Globus pallidus (tissue), 1 donor: ENCODE data around the gene DEUP1.
"Not testable (repeated sequence)": the region's sequence is repeated elsewhere in the genome, so short reads cannot be mapped to it uniquely, and the experiment has no call there.

Experiments
- DNase-seq: peaks from one replicate; pipeline ENCODE4 v3.0.0-alpha.2; 2015; ENCODE audit warnings: low spot score

The DEUP1 gene

GRCh38 chr11:93359396-93359795 lies 28.9 kb downstream of the DEUP1 start:
- no peak for DNase-seq

DNA sequence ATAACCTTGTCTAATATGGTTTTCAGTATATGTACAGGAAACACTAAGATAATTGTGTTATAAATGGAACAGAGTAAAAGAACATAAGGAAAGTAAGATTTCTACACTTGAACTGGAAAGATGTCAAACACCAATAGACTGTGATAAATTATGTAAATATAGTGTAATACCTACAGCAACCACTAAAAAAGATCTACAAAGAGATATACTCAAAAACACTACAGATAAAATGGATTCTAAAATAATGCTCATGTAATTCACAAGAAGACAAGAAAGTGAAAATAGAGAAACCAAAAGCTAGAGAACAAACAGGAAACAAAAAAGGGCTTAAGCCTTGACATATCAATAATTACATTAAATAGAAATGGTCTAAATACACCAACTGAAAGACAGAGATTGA lies 30.9 kb downstream of the DEUP1 start:
- DNase-seq = no peak

GRCh38 chr11:93368022-93368421 lies 37.5 kb downstream of the DEUP1 start:
- DNase-seq = no peak

DNA sequence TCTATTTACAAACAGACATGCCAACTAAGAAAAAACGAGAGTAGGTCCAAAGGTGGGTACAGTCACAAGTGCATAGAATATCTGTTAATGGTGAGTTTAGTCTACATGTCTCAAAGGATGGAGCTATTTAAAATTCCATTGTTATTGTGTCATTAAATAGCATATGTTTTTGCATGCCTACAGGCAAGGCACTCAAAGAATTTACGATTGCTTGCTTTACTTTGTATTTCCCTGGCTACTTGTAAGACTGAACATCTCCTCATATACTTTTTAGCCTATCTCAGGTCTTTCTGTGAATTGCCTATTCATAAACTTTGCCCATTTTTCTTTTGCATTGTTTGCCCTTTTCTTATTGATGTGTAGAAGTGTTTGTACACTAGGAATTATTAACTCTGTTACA lies 39.7 kb downstream of the DEUP1 start:
- no peak for DNase-seq

GRCh38 chr11:93389737-93390136 lies 59.2 kb downstream of the DEUP1 start:
- no peak for DNase-seq

DNA sequence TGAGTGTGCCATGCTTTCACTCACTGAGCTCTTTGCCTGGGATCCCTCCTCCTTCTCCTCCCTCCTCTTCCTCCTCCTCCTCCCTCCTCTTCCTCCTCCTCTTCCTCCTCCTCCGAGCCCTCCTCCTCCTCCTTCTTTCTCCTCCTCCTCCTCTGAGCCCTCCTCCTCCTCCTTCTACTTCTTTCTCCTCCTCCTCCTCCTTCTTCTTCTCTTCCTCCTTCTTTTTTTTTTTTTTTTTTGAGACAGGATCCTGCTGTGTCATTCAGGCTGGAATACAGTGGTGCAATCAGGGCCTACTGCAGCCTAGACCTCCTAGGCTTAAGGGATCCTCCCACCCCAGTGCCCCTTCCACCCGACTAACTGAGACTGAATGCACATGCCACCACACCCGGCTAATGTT lies 62.3 kb downstream of the DEUP1 start:
- no peak for DNase-seq

GRCh38 chr11:93393386-93393785 lies 62.8 kb downstream of the DEUP1 start:
- no peak for DNase-seq

DNA sequence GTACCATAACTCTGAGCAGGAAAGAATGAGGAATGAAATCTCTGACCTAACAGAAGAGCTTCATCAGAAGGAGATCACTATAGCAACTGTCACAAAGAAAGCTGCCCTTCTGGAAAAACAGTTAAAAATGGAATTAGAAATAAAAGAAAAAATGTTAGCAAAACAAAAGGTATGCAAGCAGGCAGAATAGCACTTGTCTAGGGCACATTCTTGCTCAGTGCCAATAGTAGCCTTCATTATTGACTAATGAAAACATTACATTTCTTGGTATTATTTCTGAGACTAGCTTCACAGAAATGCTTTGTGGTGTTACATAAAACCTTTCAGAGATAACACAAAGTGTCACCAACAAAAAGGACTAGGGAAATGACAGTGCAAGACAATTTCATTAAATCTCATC lies 63.9 kb downstream of the DEUP1 start:
- DNase-seq = no peak

DNA sequence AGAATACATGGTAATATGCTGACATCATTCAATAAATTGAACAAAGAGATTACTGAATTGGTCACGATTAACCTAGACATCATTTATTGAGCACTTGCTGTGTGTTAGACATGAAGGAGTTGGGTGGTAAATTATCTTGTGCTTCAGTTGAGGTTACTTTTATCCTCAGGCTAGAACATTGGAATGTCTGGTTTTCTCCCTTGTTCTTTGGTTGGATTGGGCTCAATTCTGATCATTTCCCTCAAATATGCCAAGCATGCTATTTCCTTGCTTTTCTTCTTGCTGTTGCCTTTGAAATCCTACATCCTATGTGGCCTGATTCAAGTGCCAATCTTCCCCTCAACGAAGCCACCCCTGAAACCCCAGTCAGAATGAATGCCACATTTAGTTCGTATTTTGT lies 65.8 kb downstream of the DEUP1 start:
- no peak for DNase-seq

DNA sequence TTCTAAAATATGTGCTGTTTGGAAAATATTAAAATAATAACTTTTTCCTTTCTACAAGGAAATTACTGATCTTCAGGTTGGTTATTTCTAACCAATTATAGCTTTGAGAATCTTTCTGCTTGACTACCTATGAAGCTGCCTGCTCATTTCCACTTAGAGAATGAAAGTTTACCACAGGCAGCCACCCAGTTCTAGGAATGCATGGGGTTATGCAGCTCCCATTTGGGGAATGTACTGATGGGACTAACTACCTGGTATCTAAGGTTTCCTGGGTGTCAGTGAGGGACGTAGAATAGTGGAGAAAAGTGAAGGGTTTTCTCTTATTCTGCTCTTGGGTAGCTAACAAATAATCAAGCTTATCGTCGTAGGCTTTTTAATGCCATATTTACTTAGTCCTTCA lies 73.4 kb downstream of the DEUP1 start:
- no peak for DNase-seq

DNA sequence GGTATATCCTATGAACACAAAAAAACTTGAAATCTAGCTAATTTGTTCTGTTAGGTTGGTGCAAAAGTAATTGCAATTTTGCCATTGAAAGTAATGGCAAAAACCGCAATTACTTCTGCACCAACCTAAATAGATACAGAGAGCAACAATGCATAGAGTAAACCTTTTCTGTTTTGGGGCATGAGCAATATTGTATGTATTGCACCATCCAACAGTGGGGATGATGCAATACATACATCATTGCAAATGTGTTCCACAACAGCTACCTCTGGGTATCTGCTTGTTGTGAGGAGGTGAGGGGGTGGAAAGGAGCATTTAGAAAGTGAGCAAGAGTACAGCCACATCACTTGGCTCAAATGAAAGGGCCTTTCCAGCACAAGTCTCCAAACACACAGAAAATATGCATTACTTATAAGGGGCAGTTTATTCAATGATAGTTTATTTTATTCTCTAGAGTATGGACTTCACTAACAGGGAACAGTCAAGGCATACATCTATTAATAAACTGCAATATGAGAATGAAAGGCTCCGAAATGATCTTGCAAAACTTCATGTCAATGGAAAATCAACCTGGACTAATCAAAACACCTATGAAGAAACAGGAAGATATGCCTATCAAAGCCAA lies 77.3 kb downstream of the DEUP1 start:
- no peak for DNase-seq

- DNase-seq = no peak
Observed at GRCh38 chr11:93410441-93410840, 79.9 kb downstream of the DEUP1 start.

GRCh38 chr11:93411705-93412104 lies 81.2 kb downstream of the DEUP1 start:
- DNase-seq = no peak

- DNase-seq = no peak
Observed at GRCh38 chr11:93432247-93432646, 101.7 kb downstream of the DEUP1 start.

DNA sequence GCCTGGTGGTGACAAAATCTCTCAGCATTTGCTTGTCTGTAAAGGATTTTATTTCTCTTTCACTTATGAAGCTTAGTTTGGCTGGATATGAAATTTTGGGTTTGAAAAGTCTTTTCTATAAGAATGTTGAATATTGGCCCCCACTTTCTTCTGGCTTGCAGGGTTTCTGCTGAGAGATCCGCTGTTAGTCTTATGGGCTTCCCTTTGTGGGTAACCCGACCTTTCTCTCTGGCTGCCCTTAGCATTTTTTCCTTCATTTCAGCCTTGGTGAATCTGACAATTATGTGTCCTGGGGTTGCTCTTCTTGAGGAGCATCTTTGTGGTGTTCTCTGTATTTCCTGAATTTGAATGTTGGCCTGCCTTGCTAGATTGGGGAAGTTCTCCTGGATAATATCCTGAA lies 112.7 kb downstream of the DEUP1 start:
- DNase-seq = not testable (repeated sequence)

DNA sequence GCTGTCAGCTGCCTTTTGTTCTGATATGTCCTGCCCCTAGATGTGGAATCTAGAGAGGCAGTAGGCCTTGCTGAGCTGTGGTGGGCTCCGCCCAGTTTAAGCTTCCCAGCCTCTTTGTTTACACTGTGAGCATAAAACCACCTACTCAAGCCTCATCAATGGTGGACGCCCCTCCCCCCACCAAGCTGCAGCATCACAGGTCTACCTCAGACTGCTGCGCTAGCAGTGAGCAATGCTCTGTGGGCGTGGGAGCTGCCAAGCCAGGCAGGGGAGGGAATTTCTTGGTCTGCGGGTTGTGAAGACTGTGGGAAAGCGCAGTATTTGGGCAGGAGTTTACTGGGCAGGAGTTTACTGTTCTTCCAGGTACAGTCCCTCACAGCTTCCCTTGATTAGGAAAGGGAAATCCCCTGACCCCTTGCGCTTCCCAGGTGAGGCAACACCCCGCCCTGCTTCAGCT lies 114.1 kb downstream of the DEUP1 start:
- no peak for DNase-seq

GRCh38 chr11:93458286-93458685 lies 127.7 kb downstream of the DEUP1 start:
- no peak for DNase-seq

GRCh38 chr11:93463666-93464065 lies 133.1 kb downstream of the DEUP1 start:
- DNase-seq = not testable (repeated sequence)

- DNase-seq = no peak
Observed at GRCh38 chr11:93464927-93465540, 134.5 kb downstream of the DEUP1 start.

GRCh38 chr11:93467054-93467453 lies 136.5 kb downstream of the DEUP1 start:
- DNase-seq = no peak

- DNase-seq = no peak
Observed at GRCh38 chr11:93468290-93468689, 137.7 kb downstream of the DEUP1 start.

DNA sequence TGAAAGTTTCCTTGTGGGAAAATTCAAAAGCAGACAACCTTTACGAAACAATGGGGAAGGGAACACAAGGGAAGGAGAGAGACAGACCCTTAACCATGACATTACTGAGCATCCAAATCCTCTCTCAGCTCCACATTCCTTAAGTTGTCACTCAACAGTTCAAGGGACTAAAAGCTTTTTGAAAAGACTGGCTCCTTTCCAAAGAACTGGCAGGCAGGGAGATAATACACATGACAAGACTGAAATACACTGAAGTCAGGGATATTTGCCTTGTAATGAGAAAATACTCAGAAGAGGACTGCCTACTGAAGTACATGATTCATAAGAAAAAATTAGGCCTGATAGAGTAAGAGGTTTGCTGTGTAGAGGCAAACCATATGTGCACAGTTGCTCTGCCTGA lies 143.6 kb downstream of the DEUP1 start:
- no peak for DNase-seq

DNA sequence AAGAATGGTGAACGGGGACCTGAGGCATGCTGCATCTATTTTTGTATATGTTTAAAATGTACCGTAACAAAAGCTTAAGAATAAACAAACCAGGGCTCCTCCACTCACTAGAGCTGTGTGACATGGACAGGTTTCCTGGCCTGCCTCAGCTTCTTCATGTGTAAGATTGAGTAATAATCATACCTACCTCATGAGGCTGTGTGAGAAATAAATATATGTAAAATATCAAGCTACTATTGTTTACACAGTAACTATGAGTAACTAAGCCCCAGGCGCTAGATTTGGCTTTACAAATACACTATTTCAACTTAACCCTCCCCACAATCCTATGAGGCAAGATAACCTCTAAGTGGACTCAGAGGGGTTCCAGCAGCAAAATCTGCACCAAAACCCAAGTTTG lies 146.3 kb downstream of the DEUP1 start:
- no peak for DNase-seq

DNA sequence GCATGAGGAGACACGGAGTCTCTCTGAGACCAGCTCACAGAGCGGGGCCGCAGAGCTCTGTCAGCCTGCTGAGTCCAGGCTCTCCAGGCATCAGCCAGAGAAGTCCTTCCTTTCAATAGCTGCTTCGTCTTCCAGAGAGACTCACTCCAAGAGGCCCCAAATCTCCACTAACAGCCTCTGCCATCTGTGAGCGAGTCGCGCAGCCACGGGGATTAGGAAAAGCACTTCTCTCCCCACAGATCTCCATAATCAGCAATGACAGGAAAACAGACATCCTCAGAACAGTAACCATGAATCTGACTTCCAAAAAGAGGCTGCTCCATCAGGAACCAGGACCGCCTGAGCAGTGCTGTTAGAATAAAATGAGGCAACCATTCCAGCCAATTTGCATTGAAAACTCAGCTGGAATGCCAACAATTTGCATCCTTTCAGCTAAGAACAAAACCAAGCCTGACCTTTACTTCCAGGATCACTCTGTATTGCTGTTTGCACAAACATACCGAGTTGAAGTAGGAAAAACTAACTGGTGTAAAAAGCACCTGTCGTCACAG lies 147.2 kb downstream of the DEUP1 start:
- DNase-seq = no peak
